ENCODE results near the gene DENND2A.

Gene DENND2A

GRCh38 chr7:140639366-140640053 lies 1.1 kb downstream of the DENND2A start:
- no peak overlapping the region for H3K4me3 ChIP-seq (IDR thresholded peaks at IDR 0.05; ENCODE audit: insufficient read depth, low read depth, low read length)
- H3K4me2 ChIP-seq, result no peak overlapping the region
- no peaks in the 10 kb centered on the region for H3K27me3 ChIP-seq (ENCODE audit: insufficient read depth, low read depth)
- no peaks in the 10 kb centered on the region for H3K79me2 ChIP-seq (ENCODE audit: insufficient read depth, low read depth)
- no peak overlapping the region for H3K9ac ChIP-seq
- H3K36me3 ChIP-seq (ENCODE audit: insufficient read depth), result no peaks in the 10 kb centered on the region
- H3K27ac ChIP-seq, result no peak overlapping the region
- no peaks in the 10 kb centered on the region for H3K4me1 ChIP-seq (ENCODE audit: low read depth, poor library complexity, severe bottlenecking)
- H2AFZ ChIP-seq (ENCODE audit: low read depth), result no peak overlapping the region
- no peak for TF ChIP-seq CTCF (conservative IDR thresholded peaks at IDR 0.05; ENCODE audit: low read depth, low read length)
- H4K20me1 ChIP-seq (ENCODE audit: insufficient read depth), result no peaks in the 10 kb centered on the region

- Histone ChIP-seq H3K4me2 (no peak overlapping the region), H4K20me1 (ENCODE audit: insufficient read depth) (no peaks in the 10 kb centered on the region), H3K27ac (no peak overlapping the region), H3K9ac (no peak overlapping the region), H3K36me3 (ENCODE audit: insufficient read depth) (no peaks in the 10 kb centered on the region), H3K4me3 (IDR thresholded peaks at IDR 0.05; ENCODE audit: insufficient read depth, low read depth, low read length) (no peak overlapping the region), H3K79me2 (ENCODE audit: insufficient read depth, low read depth) (no peaks in the 10 kb centered on the region), H2AFZ (ENCODE audit: low read depth) (no peak overlapping the region), H3K4me1 (ENCODE audit: low read depth, poor library complexity, severe bottlenecking) (no peaks in the 10 kb centered on the region), H3K27me3 (ENCODE audit: insufficient read depth, low read depth) (no peaks in the 10 kb centered on the region)
- no peak for TF ChIP-seq CTCF (conservative IDR thresholded peaks at IDR 0.05; ENCODE audit: low read depth, low read length)
Observed at GRCh38 chr7:140638173-140638791, 2.3 kb downstream of the DENND2A start.

GRCh38 chr7:140637400-140637799 lies 3.2 kb downstream of the DENND2A start:
- Histone ChIP-seq H3K27ac (no peak overlapping the region), H3K27me3 (ENCODE audit: insufficient read depth, low read depth) (no peaks in the 10 kb centered on the region), H2AFZ (ENCODE audit: low read depth) (no peak overlapping the region), H3K79me2 (ENCODE audit: insufficient read depth, low read depth) (no peaks in the 10 kb centered on the region), H3K9ac (no peak overlapping the region), H3K4me3 (IDR thresholded peaks at IDR 0.05; ENCODE audit: insufficient read depth, low read depth, low read length) (no peak overlapping the region), H3K4me2 (no peak overlapping the region), H3K4me1 (ENCODE audit: low read depth, poor library complexity, severe bottlenecking) (no peaks in the 10 kb centered on the region), H3K36me3 (ENCODE audit: insufficient read depth) (no peaks in the 10 kb centered on the region), H4K20me1 (ENCODE audit: insufficient read depth) (no peaks in the 10 kb centered on the region)
- TF ChIP-seq CTCF (conservative IDR thresholded peaks at IDR 0.05; ENCODE audit: low read depth, low read length), result no peak

DNA sequence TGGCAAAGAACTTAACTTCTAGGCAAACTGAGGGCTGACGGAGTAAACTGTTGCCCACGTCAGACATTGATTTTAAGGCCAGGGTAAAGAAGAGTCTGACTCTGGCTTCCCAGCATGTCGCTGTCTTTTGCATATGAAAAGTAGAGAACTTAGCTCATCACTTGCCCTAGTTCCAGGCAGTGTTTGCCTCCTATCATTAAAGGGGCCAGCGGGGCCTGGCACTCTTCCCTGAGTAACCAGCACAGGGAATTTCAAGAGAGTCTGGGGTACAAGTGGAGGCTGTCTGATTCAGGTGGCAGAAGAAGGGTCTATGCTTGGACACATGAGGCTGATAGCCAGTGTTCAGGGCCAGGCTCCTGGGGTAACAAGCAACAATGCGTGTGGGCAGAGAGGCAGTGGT lies 4.8 kb downstream of the DENND2A start:
- no peaks in the 10 kb centered on the region for H3K27me3 ChIP-seq (ENCODE audit: insufficient read depth, low read depth)
- no peak overlapping the region for H3K4me3 ChIP-seq (IDR thresholded peaks at IDR 0.05; ENCODE audit: insufficient read depth, low read depth, low read length)
- no peaks in the 10 kb centered on the region for H3K4me1 ChIP-seq (ENCODE audit: low read depth, poor library complexity, severe bottlenecking)
- H4K20me1 ChIP-seq (ENCODE audit: insufficient read depth), result no peaks in the 10 kb centered on the region
- no peak for TF ChIP-seq CTCF (conservative IDR thresholded peaks at IDR 0.05; ENCODE audit: low read depth, low read length)
- H3K4me2 ChIP-seq, result no peak overlapping the region
- H2AFZ ChIP-seq (ENCODE audit: low read depth), result no peak overlapping the region
- no peaks in the 10 kb centered on the region for H3K79me2 ChIP-seq (ENCODE audit: insufficient read depth, low read depth)
- no peaks in the 10 kb centered on the region for H3K36me3 ChIP-seq (ENCODE audit: insufficient read depth)
- H3K27ac ChIP-seq, result no peak overlapping the region
- H3K9ac ChIP-seq, result no peak overlapping the region

All from KMS-11 (cell line).